GM12864 (cell line): ENCODE measurements around the gene B3GALT2.

Experiments
- DNase-seq: peaks from one replicate; pipeline ENCODE4 v3.0.0-alpha.2; 2011; ENCODE audit warnings: low read depth
- H3K4me3 ChIP-seq: 2 replicates; pipeline ENCODE4 v1.5.1; 2011; ENCODE audit warnings: mild to moderate bottlenecking, low read depth, low read length, control low read depth
- CTCF ChIP-seq: IDR thresholded peaks from 2 replicates; pipeline ENCODE4 v1.5.1; 2011; ENCODE audit warnings: low read depth, mild to moderate bottlenecking, moderate library complexity, low read length, control low read depth, inconsistent platforms; ENCODE audit errors: missing control alignments

B3GALT2 gene

GRCh38 chr1:193140254-193140653, 46.2 kb downstream of the B3GALT2 start:
- DNase-seq = no peak
- no peak for TF ChIP-seq CTCF
- no peak overlapping the region for H3K4me3 ChIP-seq

GRCh38 chr1:193131266-193131860, 55.0 kb downstream of the B3GALT2 start:
- DNase-seq = no peak
- H3K4me3 ChIP-seq = no peak overlapping the region
- TF ChIP-seq CTCF = no peak
